K562 (cell line): Measurements from ENCODE around the gene MDP1. TPM values are rescaled to one million over a fixed set of nuclear protein-coding genes. Genes with fewer than 3 reads are reported as not detected.

ENCODE experiments used
- ATAC-seq: fragments of 200-7000 bp; cut with Tn5 transposase; 3 replicates; pipeline ENCODE4 v1.9.1; 2020; ENCODE audit warnings: moderate library complexity
- BruUV-seq: library from RNA; stranded (reverse); fragments of 400-500 nt; replicated peaks from 2 replicates; lab custom pipeline; 2021; lab: Mats Ljungman, UMichigan
- CTCF ChIA-PET: fragments of 300-600 bp; formaldehyde crosslinking; extraction: SDS; loops from one replicate; lab custom pipeline; 2021; ENCODE audit warnings: low intra/inter-chr PET ratio; lab: Yijun Ruan, JAX
- POLR2A ChIA-PET: fragments of 300-600, 350-650 bp; sonication (Branson Sonifier 250); formaldehyde crosslinking; extraction: SDS; loops from one replicate; lab custom pipeline; 2021; ENCODE audit warnings: antibody characterized with exemption, inconsistent platforms; lab: Yijun Ruan, JAX
- DNase-seq, 4 experiments: peaks; one replicate each; pipeline versions ENCODE4 v3.0.0 to v3.0.0-alpha.2; 2011 to 2018; ENCODE audit warnings: low spot score in 3 of 4, mixed read lengths in 3 of 4; ENCODE audit errors: extremely low read depth in 1 of 4
- FAIRE-seq: peaks from 2 replicates; lab custom pipeline; 2011; peaks lifted over from hg19 to GRCh38; lab: Jason Lieb, UNC
- H2AFZ ChIP-seq: 2 replicates; pipeline ENCODE4 v1.6.0; 2011; ENCODE audit warnings: low read depth, low read length, control low read depth, inconsistent platforms
- H3K27ac ChIP-seq: fragments of 200-600 bp; 3 replicates; pipeline ENCODE4 v1.8.0; 2011; ENCODE audit warnings: low read depth, mild to moderate bottlenecking, control low read depth, inconsistent platforms, low read length, moderate library complexity, mixed read lengths; ENCODE audit errors: extremely low read depth
- H3K27me3 ChIP-seq, 2 experiments: fragments of 300-600 bp in 1 of 2; 2 replicates in 1 of 2; 3 replicates in 1 of 2; pipeline versions ENCODE4 v1.6.0 to v1.8.0; 2011; ENCODE audit warnings: inconsistent platforms in 2 of 2, low read length in 2 of 2, mild to moderate bottlenecking in 1 of 2, mixed read lengths in 1 of 2, moderate library complexity in 1 of 2; ENCODE audit not compliant: control insufficient read depth in 2 of 2, insufficient read depth in 2 of 2
- H3K36me3 ChIP-seq: fragments of 300-600 bp; 3 replicates; pipeline ENCODE4 v1.8.0; 2011; ENCODE audit warnings: mild to moderate bottlenecking, low read length, inconsistent platforms; ENCODE audit not compliant: control insufficient read depth, insufficient read depth
- H3K4me1 ChIP-seq, 2 experiments: fragments of 200-600 bp in 1 of 2; replicated peaks in 1 of 2; 2 replicates in 1 of 2; 3 replicates in 1 of 2; pipeline versions ENCODE4 v1.5.1 to v1.8.0; 2011; ENCODE audit warnings: inconsistent platforms in 2 of 2, low read length in 2 of 2, mild to moderate bottlenecking in 1 of 2, mixed read lengths in 1 of 2, moderate library complexity in 1 of 2; ENCODE audit not compliant: control insufficient read depth in 2 of 2, insufficient read depth in 2 of 2
- H3K4me2 ChIP-seq: 2 replicates; pipeline ENCODE4 v1.6.1; 2011; ENCODE audit warnings: low read length, control low read depth, inconsistent platforms, mixed read lengths; ENCODE audit not compliant: insufficient read depth
- H3K4me3 ChIP-seq: fragments of 200-600 bp; sonication (generic), shearing (Covaris generic); 2 replicates; pipeline ENCODE4 v1.5.1; 2016; ENCODE audit warnings: control low read depth, inconsistent platforms
- H3K79me2 ChIP-seq: fragments of 200-600 bp; 3 replicates; pipeline ENCODE4 v1.8.0; 2011; ENCODE audit warnings: low read length, inconsistent platforms; ENCODE audit not compliant: control insufficient read depth, insufficient read depth
- H3K9ac ChIP-seq, 2 experiments: 2 replicates each; pipeline versions ENCODE4 v1.6.0 to v1.6.1; 2011; ENCODE audit warnings: low read depth in 2 of 2, low read length in 2 of 2, control low read depth in 1 of 2, inconsistent platforms in 1 of 2, mild to moderate bottlenecking in 1 of 2, mixed read lengths in 1 of 2; ENCODE audit not compliant: insufficient read depth in 1 of 2
- H3K9me1 ChIP-seq: one replicate; pipeline ENCODE4 v1.6.0; 2011; ENCODE audit warnings: inconsistent platforms, mild to moderate bottlenecking, low read length, moderate library complexity; ENCODE audit not compliant: control insufficient read depth, insufficient read depth
- H3K9me3 ChIP-seq: replicated peaks from 2 replicates; pipeline ENCODE4 v1.5.1; 2011; ENCODE audit warnings: low read depth, low read length, inconsistent platforms; ENCODE audit not compliant: control insufficient read depth, insufficient read depth
- H4K20me1 ChIP-seq: replicated peaks from 2 replicates; pipeline ENCODE4 v1.6.1; 2011; ENCODE audit warnings: low read length, inconsistent platforms, mixed read lengths; ENCODE audit not compliant: control insufficient read depth, insufficient read depth
- CHD2 ChIP-seq: IDR thresholded peaks from 2 replicates; pipeline ENCODE4 v1.6.1; 2011; ENCODE audit warnings: low read depth, low read length
- HDAC1 ChIP-seq, 2 experiments: fragments of 450-650 bp; IDR thresholded peaks; 2 replicates each; pipeline ENCODE4 v1.6.1; 2016 to 2017; ENCODE audit warnings: inconsistent platforms in 1 of 2, mild to moderate bottlenecking in 1 of 2, moderate library complexity in 1 of 2
- HNRNPLL ChIP-seq: fragments of 200-400 bp; formaldehyde crosslinking; IDR thresholded peaks from 2 replicates; pipeline ENCODE4 v1.6.1; 2017; ENCODE audit warnings: low read length, low read depth, mild to moderate bottlenecking; ENCODE audit not compliant: poor library complexity, severe bottlenecking
- KDM1A ChIP-seq, 2 experiments: fragments of 450-650 bp; IDR thresholded peaks; 2 replicates each; pipeline ENCODE4 v1.6.1; 2016; ENCODE audit warnings: mild to moderate bottlenecking in 2 of 2
- MNT ChIP-seq, 2 experiments: fragments of 450-650 bp; conservative IDR thresholded peaks; 2 replicates each; pipeline ENCODE4 v1.6.1; 2017; ENCODE audit warnings: mild to moderate bottlenecking in 2 of 2, moderate library complexity in 2 of 2
- NONO ChIP-seq, 2 experiments: fragments of 200-400 bp in 1 of 2; fragments of 450-650 bp in 1 of 2; formaldehyde crosslinking in 1 of 2; IDR thresholded peaks; 2 replicates each; pipeline ENCODE4 v1.6.1; 2017; ENCODE audit warnings: low read depth in 2 of 2, mild to moderate bottlenecking in 2 of 2, moderate library complexity in 2 of 2, low read length in 1 of 2
- PBX2 ChIP-seq, 2 experiments: IDR thresholded peaks in 1 of 2; conservative IDR thresholded peaks in 1 of 2; 2 replicates each; pipeline ENCODE4 v1.6.1; 2016; ENCODE audit warnings: low read depth in 2 of 2, mild to moderate bottlenecking in 1 of 2, missing compliant biosample characterization in 1 of 2, missing genetic modification characterization in 1 of 2, moderate library complexity in 1 of 2
- PML ChIP-seq: IDR thresholded peaks from 2 replicates; pipeline ENCODE4 v1.6.1; 2012; ENCODE audit warnings: low read length, inconsistent platforms
- SOX6 ChIP-seq: fragments of 450-650 bp; IDR thresholded peaks from 2 replicates; pipeline ENCODE4 v1.6.1; 2014; ENCODE audit warnings: mild to moderate bottlenecking
- THRA ChIP-seq: fragments of 450-650 bp; IDR thresholded peaks from 2 replicates; pipeline ENCODE4 v1.6.1; 2017; ENCODE audit warnings: mild to moderate bottlenecking, moderate library complexity
- TRIM25 ChIP-seq: fragments of 450-650 bp; IDR thresholded peaks from 2 replicates; pipeline ENCODE4 v1.7.0; 2016; ENCODE audit warnings: borderline replicate concordance
- ZBTB1 ChIP-seq: sonication (generic); formaldehyde crosslinking; IDR thresholded peaks from 2 replicates; pipeline ENCODE4 v1.8.1; 2023; ENCODE audit warnings: missing genetic modification reagents, low read depth, mild to moderate bottlenecking, borderline replicate concordance
- ZNF583 ChIP-seq: fragments of 250-450 bp; sonication (Bioruptor Pico); IDR thresholded peaks from 2 replicates; pipeline ENCODE4 v1.4.0; 2020
- WGBS: fragments of 100-300 bp; shearing (Covaris generic); methylation state at CpG from one replicate; pipeline ENCODE4 v1.1.6; 2016; ENCODE audit warnings: low coverage, mixed read lengths; ENCODE audit not compliant: insufficient coverage; ENCODE audit errors: missing lambda C conversion rate; 5-methylcytosine and 5-hydroxymethylcytosine counted together
- in situ Hi-C: fragments of 300-500 bp; cut with MboI; formaldehyde crosslinking; loops from 4 replicates; pipeline ENCODE4 v1.15.0; 2018; ENCODE audit warnings: inconsistent platforms, mixed read lengths
- intact Hi-C: fragments of 100-400 bp; cut with micrococcal nuclease; formaldehyde crosslinking; loops from 2 replicates; pipeline ENCODE4 v1.14.2; 2022
- polyA plus RNA-seq, 8 experiments: library from polyadenylated mRNA; depleted of rRNA in 4 of 8; stranded (reverse) in 5 of 8; unstranded in 3 of 8; fragments of >200 nt; fragmentation: Nextera tagmentation in 2 of 8; fragmentation: Illumina TruSeq in 1 of 8; extraction: Ambion mirVana in 2 of 8; extraction: Trizol in 1 of 8; gene quantifications; 2 replicates each; pipeline versions ENCODE4 v1.2.1 to v1.2.3, GENCODE V29; 2011 to 2014; ENCODE audit warnings: inconsistent platforms in 1 of 8, missing spikeins in 1 of 8
- total RNA-seq, 7 experiments: library from RNA; depleted of rRNA in 6 of 7; stranded (reverse); fragments of >200 nt in 6 of 7; fragmentation: Illumina TruSeq in 2 of 7; extraction: Trizol in 2 of 7; gene quantifications; 2 replicates each; pipeline versions ENCODE4 v1.2.1 to v1.2.3, GENCODE V29; 2011 to 2021; ENCODE audit warnings: low replicate concordance in 1 of 7

MDP1 gene
- total and polyA plus RNA-seq, 9 of the 15 experiments (the other 6 are each of a cell fraction or from before 2014, with no cell fraction given): 2.7 to 29.6 (median 11.0) TPM

- no peak for DNase-seq
- intact Hi-C loops (no loop called here), in situ Hi-C loops (no loop called here)
- Histone ChIP-seq H3K9me3 (no peaks in the 10 kb centered on the region), H3K4me1 (peaks cover 1 to 15% of the 10 kb centered on the region in 2 experiments), H3K4me2 (no peak overlapping the region), H3K9ac (no peak overlapping the region), H3K79me2 (peaks cover 27% of the 10 kb centered on the region), H4K20me1 (no peaks in the 10 kb centered on the region), H3K4me3 (no peak overlapping the region), H2AFZ (no peak overlapping the region), H3K9me1 (no peaks in the 10 kb centered on the region), H3K27ac (no peak overlapping the region), H3K27me3 (no peaks in the 10 kb centered on the region), H3K36me3 (peaks cover 65% of the 10 kb centered on the region)
- no peak for ATAC-seq
- FAIRE-seq: no peak
- CTCF ChIA-PET: no interaction called here
- POLR2A ChIA-PET: interaction anchor here (1.0 kb wide), 1 partner anchor 38 kb away, joined by 3 read pairs; no protein-coding TSS in a partner anchor
- WGBS: 90% methylated on average over 5 of the region's 5 CpGs
- no TSS peak for BruUV-seq
- TF ChIP-seq HNRNPLL: no peak
- no peak for TF ChIP-seq ZNF583 (CRISPR knock-in tag)
- TF ChIP-seq TRIM25: no peak
- no peak for TF ChIP-seq PBX2 (CRISPR knock-in tag; IDR thresholded peaks at IDR 0.05; ENCODE audit: low read depth)
- no peak for TF ChIP-seq PBX2 (tag; conservative IDR thresholded peaks at IDR 0.05; ENCODE audit: low read depth)
- TF ChIP-seq KDM1A (IDR thresholded peaks at IDR 0.05): no peak
- TF ChIP-seq ZBTB1: no peak
- no peak for TF ChIP-seq MNT (conservative IDR thresholded peaks at IDR 0.05)
- TF ChIP-seq THRA: no peak
- TF ChIP-seq CHD2: no peak
- TF ChIP-seq NONO (IDR thresholded peaks at IDR 0.05; ENCODE audit: low read depth in 2 of 2, low read length in 1 of 2): no peak
- TF ChIP-seq SOX6: no peak
- no peak for TF ChIP-seq PML
- TF ChIP-seq HDAC1 (IDR thresholded peaks at IDR 0.05): no peak
Measured at GRCh38 chr14:24235804-24236688, 20.2 kb upstream of the MDP1 start.
